Activated CD4-positive, alpha-beta T cell treated with anti-CD3 and anti-CD28 coated beads, Interleukin-2, Interleukin-6, amounts not matched to agents 100 ng/mL and 50 ng/mL, durations not matched to agents 16 hours and 8 hours (primary cell): Measurements from ENCODE around the gene MSGN1.
"Not testable (repeated sequence)": the region's sequence is repeated elsewhere in the genome, so short reads cannot be mapped to it uniquely, and the experiment has no call there.

Experiments
- DNase-seq: peaks from one replicate; pipeline ENCODE4 v3.0.0-alpha.2; 2020

Gene MSGN1

DNA sequence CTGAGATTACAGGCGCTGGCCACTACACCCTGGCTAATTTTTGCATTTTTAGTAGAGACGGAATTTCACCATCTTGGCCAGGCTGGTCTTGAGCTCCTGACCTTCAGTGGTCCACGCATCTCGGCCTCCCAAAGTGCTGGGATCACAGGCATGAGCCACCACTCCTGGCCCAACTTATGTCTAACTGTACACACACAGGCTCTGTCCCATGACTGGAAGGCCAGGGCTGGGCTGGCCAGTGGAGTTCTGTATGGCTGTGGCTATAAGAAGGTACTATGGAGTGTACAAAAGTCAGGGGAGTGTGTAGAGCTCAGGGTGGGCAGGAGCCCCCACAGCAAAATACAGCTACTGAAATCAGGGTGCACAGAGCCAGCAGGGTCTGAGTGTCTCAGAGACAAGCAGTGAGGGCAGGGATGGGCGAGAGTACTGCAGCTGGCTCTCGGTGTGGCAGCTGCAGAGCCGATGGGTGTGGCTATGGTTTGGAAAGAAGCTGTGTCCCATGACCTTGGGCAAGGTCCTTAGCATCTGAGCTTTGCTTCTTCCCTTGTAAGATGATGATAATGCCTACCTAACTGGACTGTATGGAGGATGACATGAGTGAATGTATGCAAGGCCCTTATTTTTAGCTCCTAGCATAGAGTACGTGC lies 10.4 kb upstream of the MSGN1 start:
- no peak for DNase-seq

DNA sequence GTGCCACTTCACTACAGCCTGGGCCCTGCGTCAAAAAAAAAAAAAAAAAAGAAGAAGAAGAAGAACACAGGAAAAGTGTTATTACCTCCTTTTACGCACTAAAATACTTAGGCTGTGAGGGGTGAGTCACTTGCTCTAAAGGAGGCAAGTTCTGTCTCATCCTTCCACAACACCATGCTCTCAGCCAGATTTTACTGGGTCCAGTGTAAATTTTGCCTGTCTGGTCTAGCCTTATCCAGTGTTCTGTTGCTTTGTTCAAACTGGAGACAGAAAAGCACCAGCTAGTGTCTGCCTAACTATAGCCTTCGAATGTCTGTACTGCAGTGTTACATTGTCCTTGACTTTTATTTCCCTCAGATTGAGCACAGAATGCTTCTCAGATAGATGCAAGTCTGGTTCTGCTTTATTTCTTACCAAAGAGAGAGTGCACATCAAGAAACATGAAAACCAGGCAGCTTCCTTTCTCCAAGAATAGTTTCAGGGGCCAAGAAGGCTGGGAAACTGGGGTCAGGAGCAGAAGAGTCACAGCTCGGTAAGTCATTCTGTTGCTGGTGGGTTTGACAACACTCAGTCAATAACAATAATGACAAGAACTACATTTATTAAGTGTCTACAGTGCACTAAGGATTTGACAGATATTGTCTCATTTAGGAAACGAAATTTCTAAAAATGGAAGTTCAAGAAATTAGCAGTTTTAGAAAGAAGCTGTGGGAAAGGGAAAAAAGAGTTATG lies 3.1 kb upstream of the MSGN1 start:
- DNase-seq: no peak

DNA sequence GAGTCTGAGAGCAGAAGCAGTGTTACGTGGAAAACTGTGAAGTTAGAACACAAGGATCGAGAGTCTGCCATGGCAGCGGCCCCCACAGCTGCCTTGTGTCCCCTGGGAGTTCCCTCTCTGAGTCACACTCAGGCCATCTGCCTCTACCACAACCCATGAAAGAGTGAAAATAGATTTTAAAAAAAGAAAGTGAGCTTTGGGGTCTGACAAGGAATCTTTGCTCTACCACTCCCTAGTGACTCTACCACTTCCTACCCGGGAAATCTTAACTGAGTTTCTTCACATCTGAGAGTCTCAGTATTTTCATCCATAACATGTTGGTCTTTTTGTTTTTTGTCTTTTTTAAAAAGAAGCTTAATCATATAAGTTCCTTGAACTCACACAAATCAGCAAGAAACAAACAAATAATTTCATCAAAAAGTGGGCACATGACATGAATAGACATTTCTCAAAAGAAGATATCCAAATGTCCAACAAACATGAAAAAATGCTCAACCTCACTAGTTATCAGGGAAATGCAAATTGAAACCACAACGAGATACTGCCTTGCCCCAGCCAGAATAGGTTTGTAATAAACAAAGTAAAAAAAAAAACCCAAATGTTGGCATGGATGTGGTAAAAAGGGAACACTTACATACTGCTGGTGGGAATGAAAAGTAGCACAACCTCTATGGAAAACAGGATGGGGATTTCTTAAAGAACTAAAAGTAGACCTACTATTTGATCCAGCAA lies 2.4 kb upstream of the MSGN1 start:
- DNase-seq: no peak

DNA sequence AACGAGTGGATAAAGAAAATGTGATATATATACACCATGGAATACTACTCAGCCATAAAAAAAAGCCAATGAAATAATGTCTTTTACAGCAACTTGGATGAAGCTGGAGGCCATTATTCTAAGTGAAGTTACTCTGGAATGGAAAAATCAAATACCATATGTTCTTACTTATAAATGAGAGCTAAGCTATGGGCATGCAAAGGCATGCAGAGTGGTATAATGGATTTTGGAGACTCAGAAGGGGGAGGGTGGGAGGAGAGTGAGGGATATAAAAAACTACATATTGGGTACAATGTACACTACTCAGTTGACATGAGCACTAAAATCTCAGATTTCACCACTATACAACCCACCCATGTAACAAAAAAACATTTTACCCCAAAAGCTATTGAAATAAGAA lies 1.7 kb upstream of the MSGN1 start:
- no peak for DNase-seq

DNA sequence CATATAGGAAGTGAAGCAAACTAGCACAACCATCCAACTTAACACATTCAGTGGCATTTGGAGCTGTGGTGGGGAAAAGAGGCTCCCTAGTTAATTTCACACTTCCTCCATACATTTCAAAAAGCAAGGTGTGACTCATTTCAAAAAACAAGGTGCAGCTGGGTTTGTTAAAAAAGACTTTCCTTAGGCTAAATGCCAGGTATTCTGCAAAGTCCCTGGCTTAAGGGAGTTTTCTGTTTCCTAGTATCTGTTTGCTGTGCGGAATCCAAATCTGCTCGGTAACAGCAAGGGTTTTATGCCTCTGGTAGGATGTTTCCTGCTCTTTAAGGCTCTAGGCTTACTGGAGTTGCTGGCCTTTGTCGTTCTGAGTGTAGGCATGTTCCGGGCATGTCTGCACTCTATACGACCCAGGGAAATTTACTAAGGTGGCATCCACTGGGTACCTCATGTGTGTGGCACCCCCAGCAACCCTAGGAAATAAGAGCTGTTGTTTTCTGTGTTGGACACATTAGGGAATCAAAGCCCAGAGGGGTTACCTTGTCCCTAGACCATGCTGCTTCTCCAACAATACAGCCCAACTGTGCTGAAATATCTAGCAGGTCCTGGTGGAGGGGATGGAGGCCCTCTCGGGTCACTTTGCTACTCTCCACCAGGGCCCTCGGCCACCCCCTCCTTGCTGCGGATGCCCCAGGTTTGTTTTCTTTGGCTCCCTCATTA lies 634 bp upstream of the MSGN1 start:
- no peak for DNase-seq

DNA sequence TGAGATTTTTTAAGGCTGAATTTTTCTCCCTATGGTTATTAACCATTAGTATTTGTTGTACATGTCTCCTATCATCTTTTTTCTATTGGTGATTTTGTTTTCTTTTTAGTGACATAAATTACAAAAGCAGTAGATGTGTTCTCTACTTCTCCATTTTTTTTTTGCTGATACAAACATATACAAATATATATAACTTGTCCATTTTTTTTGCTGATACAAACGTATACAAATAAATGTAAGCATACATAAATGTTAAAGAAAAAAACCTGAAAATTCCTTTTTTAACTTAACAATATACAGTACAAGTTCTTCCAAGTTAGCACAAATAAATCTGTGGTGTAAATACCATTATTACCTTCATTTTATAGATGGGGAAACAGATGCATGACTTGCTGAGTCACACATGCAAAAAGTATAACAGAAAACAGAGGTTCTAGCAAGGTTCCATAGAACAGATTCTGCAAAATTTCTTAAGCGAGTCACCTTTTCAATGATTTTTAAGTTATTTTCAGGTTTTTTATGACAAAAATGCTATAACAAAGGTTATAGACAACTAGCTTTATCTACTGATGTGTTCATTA lies 2.1 kb downstream of the MSGN1 start:
- DNase-seq: no peak

DNA sequence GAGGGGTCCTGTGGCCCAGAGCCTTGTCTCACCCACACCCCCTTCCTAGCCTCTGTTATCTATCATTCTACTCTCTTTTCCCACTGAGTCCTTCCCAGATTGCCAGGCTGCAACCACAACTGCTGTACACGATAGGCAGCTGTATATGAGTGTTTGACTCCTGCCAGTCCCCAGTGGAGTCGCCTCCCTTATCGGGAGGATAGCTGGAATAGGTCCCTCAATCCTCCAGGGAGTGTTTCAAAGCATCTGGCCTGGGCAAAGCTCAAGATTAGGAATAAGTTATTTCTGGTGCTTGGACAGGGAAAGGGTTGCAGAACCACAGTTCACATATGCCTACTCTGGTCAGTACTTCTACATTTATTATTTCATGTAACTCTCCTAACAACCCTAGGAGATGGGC lies 4.8 kb downstream of the MSGN1 start:
- DNase-seq: no peak

DNA sequence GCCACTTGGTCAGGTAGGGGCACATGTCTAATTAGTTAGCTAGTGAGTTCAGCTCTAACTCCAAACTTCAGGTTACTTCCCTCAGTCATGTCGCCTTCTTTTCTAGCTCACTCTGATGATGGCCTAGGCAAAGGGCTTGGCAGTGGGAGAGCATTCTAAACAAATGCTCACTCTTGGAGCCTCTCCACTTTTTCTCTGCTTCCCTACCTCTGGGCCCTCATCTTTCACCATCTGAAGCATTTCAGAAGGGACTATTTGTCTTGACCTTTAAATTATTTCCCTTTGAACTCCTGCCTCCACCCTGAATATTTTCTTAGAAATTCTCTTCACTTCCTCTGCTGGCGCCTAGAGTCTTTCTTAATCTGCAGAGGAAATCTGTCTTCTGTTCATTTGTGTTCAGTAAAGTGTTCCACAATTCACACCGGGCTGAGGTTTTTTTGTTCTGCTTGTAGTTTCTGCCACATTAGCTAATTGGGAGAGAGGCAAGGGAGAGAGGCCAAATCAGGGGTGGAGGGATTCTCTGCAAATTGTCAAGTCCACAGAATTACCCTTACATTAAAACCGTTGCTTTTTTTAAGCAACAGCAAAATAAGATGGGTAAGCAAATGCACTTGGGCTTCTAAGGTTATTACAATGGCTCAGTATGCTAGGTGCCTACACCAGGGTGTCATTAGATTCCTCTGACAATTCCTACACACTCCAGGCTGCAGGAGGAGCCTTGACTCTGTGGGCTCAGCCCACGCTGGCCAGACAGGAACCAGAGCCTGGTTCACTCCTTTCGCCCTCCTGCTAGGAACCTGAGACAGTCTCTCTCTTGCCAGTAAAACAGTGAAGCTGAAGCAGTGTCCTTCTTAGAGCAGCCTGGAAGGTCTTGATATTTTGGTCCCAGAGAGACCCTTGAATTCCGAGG lies 5.5 kb downstream of the MSGN1 start:
- DNase-seq: no peak

DNA sequence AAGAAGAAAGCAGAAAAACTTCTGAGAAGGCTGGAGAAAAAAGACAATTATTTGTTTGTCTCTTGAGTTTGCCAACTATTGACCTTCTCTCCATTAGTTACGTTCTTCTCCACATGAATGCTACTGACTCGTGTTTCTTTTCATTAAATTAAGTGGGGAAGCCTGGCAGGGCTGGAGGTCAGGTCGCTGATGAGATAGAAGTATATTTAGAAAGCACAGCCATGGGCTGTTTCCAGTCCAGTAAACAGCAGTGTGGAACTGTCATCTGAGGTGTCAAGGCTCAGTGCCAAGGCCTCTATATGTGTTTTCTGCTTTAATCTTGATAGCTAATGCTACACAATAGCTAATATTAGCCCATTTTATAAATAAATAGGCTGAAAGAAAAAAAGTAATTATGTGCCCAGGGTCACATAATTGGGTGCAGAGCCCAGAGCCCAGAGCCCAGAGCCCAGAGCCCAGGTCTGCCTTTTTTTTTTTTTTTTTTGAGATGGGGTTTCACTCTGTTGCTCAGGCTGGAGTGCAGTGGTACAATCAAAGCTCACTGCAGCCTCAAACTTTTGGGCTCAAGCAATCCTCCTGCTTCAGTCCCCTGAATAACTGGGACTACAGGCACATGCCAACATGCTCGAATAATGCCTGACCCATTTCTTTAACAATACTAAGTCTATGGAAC lies 6.3 kb downstream of the MSGN1 start:
- no peak for DNase-seq

DNA sequence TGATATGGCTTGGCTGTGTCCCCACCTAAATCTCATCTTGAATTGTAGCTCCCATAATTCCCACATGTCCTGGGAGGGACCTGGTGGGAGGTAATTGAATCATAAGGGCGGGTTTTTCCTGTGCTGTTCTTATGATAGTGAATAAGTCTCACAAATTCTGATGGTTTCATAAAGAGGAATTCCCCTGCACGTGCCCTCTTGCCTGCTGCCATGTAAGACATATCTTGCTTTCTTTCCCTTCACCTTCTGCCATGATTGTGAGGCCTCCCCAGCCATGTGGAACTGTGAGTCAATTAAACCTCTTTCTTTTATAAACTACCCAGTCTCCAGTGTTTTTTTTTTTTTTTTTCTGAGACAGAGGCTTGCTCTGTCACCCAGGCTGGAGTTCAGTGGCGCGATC lies 7.4 kb downstream of the MSGN1 start:
- DNase-seq: not testable (repeated sequence)

DNA sequence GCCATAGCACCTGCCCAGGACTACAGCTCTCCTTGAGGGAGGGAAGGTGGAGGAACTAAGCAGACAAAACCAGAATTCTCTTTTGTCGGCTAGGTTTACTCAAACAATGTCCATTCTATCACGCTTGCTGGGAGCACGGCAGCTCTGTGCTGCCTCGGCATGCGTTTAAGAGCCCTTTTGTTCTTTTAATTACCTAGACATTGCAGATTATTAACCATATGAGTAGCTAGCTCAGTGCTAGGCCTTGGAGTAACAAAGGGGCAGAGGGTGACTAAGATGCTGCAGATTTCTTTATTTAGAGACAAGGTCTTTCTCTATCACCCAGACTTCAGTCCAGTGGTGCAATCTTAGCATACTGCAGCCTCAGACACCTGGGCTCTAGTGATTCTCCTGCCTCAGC lies 11.1 kb downstream of the MSGN1 start:
- DNase-seq: no peak

DNA sequence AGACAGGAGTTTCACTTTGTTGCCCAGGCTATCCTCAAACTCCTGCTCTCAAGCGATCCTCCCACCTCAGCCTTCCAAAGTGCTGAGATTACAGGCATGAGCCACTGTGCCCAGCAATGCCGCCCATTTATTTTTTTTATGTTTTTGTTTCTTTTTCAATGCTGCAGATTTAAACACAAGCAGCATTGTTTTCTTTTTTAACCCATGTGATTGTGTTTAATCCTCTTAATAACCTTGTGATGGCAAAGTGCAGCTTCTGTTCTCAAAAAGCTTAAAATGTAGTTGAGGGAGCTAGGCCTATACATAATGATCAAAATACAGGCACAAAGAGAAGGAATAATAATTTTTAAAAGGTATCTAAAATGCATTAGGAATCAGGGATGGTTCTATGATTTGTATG lies 11.5 kb downstream of the MSGN1 start:
- no peak for DNase-seq

DNA sequence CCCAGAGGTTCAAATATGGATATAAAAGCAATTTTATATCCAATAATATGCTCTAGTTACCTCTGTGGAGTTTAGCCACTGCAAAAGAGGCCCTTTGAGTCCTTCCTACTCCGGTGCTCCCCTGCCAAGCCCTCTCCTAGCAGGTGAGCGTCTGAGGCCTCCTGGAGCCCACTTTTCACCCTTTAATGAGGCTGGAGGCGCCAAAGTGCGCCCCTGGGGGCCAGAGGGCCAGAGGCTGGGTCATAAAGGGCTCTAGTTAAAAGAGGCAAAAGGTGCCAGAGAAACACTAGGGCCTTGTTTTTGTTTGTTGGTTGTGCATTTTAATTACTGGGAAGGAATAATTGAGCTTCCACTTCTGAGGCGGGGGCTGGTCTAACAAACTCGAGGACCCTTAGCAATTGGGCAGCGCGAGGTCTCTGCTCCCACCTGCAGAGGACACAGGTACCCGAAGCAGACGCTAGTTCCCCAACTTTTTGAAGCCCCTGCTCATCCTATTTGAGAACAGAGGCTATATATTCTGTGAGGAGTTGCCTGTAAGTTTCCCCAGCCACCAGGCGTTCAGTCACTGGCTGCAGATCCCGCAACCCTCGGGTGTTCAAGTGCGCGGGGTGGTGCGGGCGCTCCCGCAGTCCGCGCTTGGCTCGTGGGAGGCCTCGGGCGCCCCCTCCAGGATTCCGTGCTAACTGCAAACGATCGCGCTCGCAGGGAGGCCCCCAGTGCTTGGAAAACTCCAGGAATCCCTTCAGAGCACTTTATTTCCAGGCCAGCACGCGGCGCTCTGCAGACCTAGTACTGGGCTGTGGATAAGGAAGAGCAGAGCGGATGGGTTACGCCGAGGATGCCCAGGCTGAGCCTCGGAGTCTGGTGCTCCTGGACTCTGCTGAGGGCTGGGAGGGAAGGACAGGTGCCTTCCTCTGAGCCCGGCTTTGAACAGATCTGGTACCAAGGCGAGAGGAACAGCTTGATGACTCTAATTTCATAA lies 14.1 kb downstream of the MSGN1 start:
- DNase-seq: peak; percentile 57

DNA sequence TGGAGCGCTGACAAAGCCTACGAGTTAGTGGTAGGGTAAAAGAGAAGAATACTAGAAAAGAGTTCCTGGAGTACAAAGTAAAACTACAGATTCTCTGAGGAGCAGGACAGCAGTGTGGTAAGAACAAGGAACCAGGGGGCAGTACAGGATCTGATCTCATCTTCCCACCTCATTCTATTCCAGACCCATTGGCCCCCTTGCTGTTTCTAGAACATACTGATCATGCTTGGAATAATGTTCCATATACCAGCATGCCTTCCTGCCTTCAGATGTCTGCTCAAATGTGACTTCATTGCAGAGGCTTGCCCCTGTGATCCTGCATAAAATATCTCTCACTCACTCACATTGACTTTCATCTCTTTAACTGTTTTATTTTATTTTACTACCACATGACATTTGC lies 19.3 kb downstream of the MSGN1 start:
- DNase-seq: no peak

DNA sequence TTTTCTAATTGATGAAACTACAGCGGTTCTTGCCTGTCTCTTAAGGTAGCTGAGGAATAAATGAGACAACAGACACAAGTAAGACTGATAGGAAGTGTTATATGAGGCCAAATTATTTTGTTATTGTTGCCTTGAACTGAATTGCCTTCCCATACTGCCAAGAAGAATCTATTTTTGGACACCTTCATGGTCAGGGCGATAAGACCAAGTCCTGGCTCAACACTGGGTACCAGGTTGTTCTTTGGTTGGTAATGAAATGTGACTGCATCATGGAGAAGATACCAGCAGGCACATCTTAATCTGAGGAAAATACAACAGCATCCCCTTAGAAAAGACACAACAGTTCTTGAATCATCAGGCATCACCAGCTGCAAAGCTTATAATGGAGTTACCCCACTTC lies 23.7 kb downstream of the MSGN1 start:
- DNase-seq: no peak

DNA sequence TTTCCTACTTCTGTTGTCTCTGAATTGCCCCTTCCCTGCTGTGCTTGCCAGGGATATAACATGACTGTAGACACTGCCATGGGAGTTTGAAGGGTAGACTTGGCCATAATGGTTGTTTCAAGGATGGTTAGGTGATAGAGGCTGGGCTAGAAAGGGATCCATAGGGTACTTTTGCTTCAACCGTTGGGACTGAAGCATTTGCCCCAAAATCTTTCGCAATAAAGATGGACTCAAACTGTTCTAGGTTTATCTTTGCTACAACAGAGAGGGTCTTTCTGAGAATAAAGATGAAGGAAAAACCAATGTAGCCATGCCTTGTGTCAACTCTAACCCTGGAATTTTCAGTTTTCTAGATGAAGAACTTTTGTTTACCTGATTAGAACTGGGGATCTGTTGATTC lies 27.2 kb downstream of the MSGN1 start:
- no peak for DNase-seq

DNA sequence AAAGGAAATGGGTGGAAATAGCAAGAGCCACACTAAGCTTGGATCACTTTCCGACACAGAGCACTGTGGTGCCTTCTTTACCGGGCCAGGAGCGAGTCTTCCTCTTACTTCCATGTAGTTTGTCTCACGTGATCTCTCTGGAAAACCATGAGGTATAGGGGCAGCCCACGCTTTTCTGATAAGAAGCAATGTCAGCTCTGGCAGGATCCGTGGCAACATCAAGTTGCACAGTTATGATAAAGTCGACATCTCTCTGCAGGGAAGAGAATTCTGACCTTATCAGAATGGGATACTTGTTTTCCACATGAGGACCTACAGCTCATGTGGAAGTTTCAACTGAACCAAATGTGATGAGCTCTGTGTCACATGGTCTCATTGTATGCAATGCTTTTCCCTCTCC lies 29.5 kb downstream of the MSGN1 start:
- no peak for DNase-seq

DNA sequence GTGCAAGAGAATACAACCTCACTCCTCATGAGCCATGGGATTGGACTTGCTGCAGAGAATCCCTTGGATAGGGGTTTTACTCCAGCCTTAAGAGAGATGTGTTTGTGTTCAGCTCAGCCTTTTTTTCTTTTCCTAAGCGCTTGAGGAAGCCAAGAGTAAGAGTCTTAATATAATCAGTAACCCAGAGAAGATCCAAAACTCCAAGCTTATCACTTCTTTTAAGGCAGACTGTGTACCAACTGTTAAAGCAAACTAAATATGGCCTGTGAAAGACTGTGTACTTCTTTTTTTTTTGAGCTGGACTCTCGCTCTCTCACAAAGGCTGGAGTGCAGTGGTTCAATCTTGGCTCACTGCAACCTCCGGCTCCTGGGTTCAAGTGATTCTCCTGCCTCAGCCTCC lies 30.4 kb downstream of the MSGN1 start:
- no peak for DNase-seq

DNA sequence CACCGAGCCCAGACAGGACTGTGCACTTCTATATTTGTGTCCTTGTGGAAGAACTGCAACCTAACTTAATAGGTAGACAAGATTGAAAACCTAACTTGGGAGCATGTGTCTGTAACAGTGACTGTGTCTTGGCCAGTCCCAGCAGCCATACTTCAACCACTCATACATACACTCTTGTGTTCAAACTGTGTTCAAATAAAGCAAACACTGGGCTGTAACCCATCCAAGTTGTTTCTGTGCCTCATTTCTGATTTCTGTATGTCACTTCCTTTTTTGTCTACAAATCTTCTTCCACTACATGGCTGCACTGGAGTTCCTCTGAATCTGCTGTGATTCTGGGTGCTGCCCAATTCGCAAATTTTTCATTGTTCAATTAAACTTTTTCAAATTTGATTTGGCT lies 31.0 kb downstream of the MSGN1 start:
- DNase-seq: no peak

DNA sequence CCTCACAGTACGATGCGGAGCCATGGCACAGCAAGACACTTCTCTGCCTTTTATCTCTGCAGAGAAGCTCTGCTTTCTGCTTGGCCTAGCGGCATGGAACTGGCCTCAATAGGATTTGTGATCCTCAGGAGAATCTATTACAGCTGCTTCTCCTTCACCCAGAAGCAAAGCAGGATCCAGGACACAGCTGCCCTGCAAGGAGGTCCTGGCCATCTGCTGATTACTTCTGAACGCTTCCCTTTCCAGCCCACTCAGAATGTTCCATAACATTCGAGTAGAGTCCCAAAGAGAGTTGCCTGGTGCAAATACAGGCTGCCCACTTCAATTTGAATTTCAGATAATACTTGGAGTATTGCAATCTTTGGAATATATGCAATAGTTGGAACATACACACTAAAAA lies 33.0 kb downstream of the MSGN1 start:
- DNase-seq: no peak
